ENCODE data around the gene STK32B.
A peak's percentile ranks its signal among the peaks of the same experiment; 100 is the strongest.

The STK32B gene

GRCh38 chr4:5072948-5073347, 21.7 kb downstream of the STK32B start:
- no peak for DNase-seq

GRCh38 chr4:5078009-5078408, 26.7 kb downstream of the STK32B start:
- no peak for DNase-seq

- no peak for DNase-seq
Measured at GRCh38 chr4:5079581-5079980, 28.3 kb downstream of the STK32B start.

GRCh38 chr4:5081441-5081999, 30.2 kb downstream of the STK32B start:
- DNase-seq, result no peak

- no peak for DNase-seq
Measured at GRCh38 chr4:5082376-5082775, 31.1 kb downstream of the STK32B start.

GRCh38 chr4:5084911-5085475, 33.7 kb downstream of the STK32B start:
- DNase-seq, result no peak

GRCh38 chr4:5086535-5086934, 35.3 kb downstream of the STK32B start:
- no peak for DNase-seq

- no peak for DNase-seq
Measured at GRCh38 chr4:5096261-5096660, 45.0 kb downstream of the STK32B start.

GRCh38 chr4:5098176-5098575, 46.9 kb downstream of the STK32B start:
- DNase-seq, result no peak

GRCh38 chr4:5100336-5100735, 49.1 kb downstream of the STK32B start:
- DNase-seq, result no peak

GRCh38 chr4:5100986-5101385, 49.7 kb downstream of the STK32B start:
- DNase-seq, result no peak

GRCh38 chr4:5101571-5101970, 50.3 kb downstream of the STK32B start:
- DNase-seq, result no peak

- DNase-seq, result no peak
Measured at GRCh38 chr4:5110901-5111300, 59.6 kb downstream of the STK32B start.

GRCh38 chr4:5112333-5113095, 61.2 kb downstream of the STK32B start:
- DNase-seq, result no peak

- no peak for DNase-seq
Measured at GRCh38 chr4:5114950-5115349, 63.7 kb downstream of the STK32B start.

GRCh38 chr4:5118091-5118786, 67.0 kb downstream of the STK32B start:
- peak; percentile 35 for DNase-seq

GRCh38 chr4:5118994-5119835, 67.9 kb downstream of the STK32B start:
- DNase-seq, result no peak

GRCh38 chr4:5120067-5120466, 68.8 kb downstream of the STK32B start:
- DNase-seq, result no peak

- DNase-seq, result no peak
Measured at GRCh38 chr4:5120468-5120867, 69.2 kb downstream of the STK32B start.

GRCh38 chr4:5122114-5122513, 70.8 kb downstream of the STK32B start:
- no peak for DNase-seq

- DNase-seq, result no peak
Measured at GRCh38 chr4:5124876-5125275, 73.6 kb downstream of the STK32B start.

GRCh38 chr4:5125321-5125720, 74.0 kb downstream of the STK32B start:
- DNase-seq, result peak; percentile 35

GRCh38 chr4:5126231-5126630, 75.0 kb downstream of the STK32B start:
- DNase-seq, result no peak
